Measurements from ENCODE around the gene MOK. TPM values are rescaled to one million over a fixed set of nuclear protein-coding genes. Genes with fewer than 3 reads are reported as not detected.

Gene MOK, protein sequence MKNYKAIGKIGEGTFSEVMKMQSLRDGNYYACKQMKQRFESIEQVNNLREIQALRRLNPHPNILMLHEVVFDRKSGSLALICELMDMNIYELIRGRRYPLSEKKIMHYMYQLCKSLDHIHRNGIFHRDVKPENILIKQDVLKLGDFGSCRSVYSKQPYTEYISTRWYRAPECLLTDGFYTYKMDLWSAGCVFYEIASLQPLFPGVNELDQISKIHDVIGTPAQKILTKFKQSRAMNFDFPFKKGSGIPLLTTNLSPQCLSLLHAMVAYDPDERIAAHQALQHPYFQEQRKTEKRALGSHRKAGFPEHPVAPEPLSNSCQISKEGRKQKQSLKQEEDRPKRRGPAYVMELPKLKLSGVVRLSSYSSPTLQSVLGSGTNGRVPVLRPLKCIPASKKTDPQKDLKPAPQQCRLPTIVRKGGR
- 15.1 and 22.9 TPM in 2 replicates for total RNA-seq

DNA sequence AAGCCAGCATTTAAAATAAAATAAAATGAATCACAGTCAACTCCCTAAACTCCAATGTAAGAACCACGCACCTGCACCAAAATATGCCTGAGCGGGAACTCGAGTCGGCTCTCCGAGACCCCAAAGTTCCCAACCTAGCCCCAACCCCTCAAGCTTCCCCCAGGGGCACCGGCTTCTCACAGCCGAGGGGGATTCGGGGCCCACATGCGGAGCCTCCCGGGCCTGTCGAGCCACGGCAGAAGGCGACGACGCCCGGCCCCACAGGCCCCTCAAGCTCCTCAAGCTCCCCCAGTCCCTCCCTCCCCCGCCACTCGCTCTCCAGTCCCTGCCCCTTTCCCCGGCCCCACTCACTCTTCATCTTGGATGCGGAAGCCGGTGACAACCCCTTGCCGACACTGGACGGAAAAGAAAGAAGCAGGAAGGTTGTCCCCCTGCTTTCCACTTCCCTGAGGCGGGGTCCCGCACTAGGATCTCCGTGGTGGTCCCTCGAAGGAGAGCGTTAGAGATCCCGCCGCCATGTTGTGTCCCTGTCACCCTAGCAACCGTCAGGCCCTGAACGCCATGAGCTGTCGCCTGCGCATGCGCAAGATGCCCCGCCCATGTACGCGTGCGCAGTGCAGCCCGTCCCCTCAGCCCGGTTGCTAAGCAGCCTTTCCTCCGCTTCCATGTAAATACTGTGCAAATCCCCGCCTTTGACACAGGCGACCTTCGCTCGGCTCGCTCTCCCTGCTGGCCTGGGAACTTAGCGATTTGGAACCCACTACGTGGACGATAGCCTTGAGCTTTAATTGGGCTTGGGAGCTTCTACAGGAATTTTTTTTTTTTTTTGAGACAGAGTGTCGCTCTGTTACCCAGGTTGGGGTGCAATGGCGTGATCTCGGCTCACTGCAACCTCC, at the start of gene MOK:
Gene MOK, minus strand, starts transcription at position 554 of the 896 bp plus-strand sequence. Its CDS starts 196 bp downstream, at position 358.

GRCh38 chr14:102319351-102320032, 14.5 kb upstream of the MOK start, which contains the start of gene ZNF839:
Gene ZNF839, plus strand, starts transcription at chr14:102319746. Its CDS starts 20 bp downstream, at chr14:102319766.

Other genes starting within 250 kb of the MOK start
- gene HSP90AA1, start 218.1 kb downstream of the MOK start, total RNA-seq: 224 and 367 TPM in 2 replicates
- gene WDR20, start 165.3 kb downstream of the MOK start, total RNA-seq: 11.0 and 17.8 TPM in 2 replicates
- 6.6 and 10.4 TPM in 2 replicates for gene ZNF839, start 14.6 kb upstream of the MOK start, total RNA-seq
- gene CINP, start 57.7 kb upstream of the MOK start, total RNA-seq: 54.7 and 74.2 TPM in 2 replicates
- gene TECPR2, start 57.8 kb upstream of the MOK start, total RNA-seq: 11.0 and 13.9 TPM in 2 replicates
- gene ANKRD9, start 204.6 kb upstream of the MOK start, total RNA-seq: 17.6 and 17.8 TPM in 2 replicates

Measured in subcutaneous preadipocyte (primary cell).